GM19043 (cell line): Measurements from ENCODE around the gene ST14.
"Not testable (repeated sequence)": the region's sequence is repeated elsewhere in the genome, so short reads cannot be mapped to it uniquely, and the experiment has no call there.

Experiments
- ATAC-seq: cut with Tn5 transposase; IDR thresholded peaks from one replicate; pipeline ENCODE4 v1.9.1; 2021; ENCODE audit warnings: low read depth; ENCODE audit not compliant: unreplicated experiment

Gene ST14

DNA sequence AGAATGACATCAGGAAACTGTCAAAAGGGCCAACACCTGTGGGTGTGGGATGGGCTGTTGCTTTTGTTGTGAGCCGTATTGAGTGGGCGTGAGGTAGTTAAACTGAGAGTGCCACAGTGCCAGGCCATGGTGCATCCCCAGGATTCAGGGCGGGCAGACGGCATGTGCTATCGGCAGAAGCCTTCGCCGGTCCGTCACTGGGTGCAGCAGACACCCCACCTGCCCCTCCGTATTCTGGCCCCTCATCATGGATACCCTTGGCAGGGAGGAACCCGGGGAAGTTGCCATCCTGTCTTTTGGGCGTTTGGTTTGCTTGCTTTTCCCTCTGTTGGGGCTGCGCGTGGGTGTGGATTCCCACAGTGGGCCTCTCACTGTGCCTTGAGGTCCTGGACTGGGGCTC lies 27.5 kb downstream of the ST14 start:
- no peak for ATAC-seq

DNA sequence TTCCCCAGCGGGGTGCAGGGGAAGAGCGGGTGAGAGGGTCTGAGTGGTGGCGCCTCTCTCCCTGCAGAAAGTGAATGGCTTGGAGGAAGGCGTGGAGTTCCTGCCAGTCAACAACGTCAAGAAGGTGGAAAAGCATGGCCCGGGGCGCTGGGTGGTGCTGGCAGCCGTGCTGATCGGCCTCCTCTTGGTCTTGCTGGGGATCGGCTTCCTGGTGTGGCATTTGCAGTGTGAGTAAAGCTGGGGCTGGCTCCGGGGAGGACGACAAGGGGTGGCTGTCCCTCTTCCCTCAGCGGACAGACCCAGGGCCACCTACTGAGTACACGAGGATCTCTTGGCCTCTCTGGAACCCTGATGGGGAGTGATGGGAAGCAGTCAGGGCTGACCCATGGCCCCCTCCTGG lies 28.5 kb downstream of the ST14 start:
- ATAC-seq = no peak

DNA sequence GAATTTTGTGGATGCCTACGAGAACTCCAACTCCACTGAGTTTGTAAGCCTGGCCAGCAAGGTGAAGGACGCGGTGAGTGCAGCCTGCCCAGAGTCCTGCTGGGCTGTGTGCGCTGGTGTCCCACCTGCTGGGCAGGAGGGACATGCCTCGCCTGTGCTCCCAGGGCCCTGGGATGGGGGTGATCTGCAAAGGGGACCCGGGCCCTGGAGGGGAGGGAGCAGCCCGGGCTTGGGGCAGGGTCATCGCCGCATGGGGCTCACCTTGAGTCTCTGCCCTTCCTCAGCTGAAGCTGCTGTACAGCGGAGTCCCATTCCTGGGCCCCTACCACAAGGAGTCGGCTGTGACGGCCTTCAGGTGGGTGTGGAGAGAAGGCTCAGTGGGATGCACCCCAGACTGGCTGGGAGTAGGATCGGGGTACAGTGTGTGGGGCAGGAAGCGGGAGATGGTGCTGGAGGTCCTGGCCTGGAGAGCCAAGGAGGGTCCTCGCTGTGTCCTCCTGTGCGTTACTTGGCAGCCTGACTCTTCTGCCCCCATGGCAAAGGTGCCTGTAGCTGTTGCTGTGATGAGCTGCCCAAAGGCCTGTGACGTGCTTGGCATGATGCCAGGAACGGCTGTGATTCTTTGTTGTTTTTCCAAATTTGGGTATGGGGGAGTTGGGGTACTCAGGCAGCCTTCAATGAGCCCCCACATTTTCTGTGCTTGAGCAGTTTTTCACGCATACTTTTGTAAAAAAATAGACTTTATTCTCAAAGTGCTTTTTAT lies 29.2 kb downstream of the ST14 start:
- no peak for ATAC-seq

DNA sequence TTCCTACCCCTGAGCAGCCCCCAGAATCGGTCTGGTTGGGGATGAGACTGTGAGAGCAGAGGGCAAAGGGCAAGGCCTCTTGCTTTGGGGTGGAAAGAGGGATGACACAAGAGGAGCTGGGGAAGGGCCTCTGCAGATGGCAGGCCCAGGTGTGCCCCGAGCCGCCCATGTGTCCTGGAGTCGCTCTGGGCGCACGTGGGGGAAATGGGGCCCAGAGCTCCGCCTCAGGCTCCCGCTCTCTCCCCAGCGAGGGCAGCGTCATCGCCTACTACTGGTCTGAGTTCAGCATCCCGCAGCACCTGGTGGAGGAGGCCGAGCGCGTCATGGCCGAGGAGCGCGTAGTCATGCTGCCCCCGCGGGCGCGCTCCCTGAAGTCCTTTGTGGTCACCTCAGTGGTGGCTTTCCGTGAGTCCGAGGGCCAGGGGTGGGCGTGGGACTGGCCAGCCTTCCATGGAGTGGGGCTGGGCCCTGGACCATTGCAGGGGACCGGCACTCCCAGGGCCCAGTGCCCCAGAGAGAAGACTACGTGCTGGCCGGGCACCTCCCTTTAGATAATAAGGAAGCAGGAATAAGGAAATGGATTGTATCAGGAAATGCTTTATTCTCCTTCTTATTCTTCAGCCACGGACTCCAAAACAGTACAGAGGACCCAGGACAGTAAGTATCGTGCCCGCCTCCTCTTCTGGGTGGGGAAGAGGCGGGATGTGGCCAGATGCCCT lies 30.1 kb downstream of the ST14 start:
- ATAC-seq = no peak

DNA sequence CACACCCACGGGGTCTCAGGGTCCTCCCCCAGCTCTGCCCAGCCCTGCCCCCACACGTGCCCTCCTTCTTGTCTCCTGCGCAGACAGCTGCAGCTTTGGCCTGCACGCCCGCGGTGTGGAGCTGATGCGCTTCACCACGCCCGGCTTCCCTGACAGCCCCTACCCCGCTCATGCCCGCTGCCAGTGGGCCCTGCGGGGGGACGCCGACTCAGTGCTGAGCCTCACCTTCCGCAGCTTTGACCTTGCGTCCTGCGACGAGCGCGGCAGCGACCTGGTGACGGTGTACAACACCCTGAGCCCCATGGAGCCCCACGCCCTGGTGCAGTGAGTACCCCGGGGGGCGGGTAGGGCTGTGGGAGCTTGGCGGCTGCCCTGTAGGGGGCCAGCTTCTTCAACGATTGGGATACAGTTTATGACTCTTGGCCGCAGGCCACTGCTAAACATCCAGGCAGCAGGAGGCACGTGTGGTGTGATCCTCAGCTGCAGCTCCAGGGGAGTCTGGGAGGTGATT lies 30.8 kb downstream of the ST14 start:
- ATAC-seq = no peak

DNA sequence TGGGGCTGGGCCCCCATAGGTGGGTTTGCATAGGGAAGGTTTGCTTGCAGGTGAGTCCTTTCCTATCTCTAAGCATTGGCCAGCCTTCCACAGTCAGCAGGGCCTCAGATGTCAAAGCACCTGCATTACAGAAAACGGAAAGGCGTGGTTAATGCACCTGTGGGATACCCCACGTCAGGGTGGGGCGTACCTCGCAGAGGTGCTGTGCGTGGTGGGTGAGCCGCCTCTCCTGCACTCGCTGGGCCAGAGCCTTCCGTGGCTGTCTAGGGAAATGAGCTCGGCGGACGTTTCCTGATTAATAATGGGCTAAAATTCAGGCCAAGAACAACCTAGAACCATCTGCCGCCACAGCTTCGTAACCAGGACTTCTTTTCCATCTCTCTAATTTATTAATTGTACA lies 32.3 kb downstream of the ST14 start:
- ATAC-seq = no peak

DNA sequence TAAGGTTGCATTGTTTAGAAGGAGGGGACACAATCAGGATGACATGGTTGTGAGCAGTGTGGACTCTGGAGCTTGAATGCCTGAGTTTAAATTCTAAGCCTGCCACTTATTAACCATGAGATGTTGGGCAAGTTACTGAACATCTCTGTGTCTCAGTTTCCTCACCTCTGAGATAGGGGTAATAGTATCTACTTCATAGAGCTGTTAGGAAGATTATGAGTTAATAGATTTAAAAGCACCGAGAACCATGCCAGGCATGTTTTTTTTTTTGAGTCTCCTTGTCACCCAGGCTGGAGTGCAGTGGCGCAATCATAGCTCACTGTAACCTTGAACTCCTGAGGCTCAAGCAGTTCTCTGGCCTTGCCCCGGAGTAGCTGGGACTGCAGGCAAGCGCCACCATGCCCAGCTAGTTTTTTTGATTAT lies 33.3 kb downstream of the ST14 start:
- no peak for ATAC-seq

DNA sequence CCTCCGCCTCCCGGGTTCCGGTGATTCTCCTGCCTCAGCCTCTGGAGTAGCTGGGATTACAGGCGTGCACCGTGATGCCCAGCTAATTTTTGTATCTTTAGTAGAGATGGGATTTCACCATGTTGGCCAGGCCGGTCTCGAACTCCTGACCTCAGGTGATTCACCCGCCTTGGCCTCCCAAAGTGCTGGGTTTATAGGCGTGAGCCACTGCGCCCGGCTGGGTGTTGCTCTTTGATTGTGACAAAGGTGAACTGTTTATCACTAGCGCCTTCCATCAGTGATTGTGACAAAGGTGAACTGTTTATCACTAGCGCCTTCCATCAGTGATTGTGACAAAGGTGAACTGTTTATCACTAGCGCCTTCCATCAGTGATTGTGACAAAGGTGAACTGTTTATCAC lies 34.0 kb downstream of the ST14 start:
- ATAC-seq = not testable (repeated sequence)

DNA sequence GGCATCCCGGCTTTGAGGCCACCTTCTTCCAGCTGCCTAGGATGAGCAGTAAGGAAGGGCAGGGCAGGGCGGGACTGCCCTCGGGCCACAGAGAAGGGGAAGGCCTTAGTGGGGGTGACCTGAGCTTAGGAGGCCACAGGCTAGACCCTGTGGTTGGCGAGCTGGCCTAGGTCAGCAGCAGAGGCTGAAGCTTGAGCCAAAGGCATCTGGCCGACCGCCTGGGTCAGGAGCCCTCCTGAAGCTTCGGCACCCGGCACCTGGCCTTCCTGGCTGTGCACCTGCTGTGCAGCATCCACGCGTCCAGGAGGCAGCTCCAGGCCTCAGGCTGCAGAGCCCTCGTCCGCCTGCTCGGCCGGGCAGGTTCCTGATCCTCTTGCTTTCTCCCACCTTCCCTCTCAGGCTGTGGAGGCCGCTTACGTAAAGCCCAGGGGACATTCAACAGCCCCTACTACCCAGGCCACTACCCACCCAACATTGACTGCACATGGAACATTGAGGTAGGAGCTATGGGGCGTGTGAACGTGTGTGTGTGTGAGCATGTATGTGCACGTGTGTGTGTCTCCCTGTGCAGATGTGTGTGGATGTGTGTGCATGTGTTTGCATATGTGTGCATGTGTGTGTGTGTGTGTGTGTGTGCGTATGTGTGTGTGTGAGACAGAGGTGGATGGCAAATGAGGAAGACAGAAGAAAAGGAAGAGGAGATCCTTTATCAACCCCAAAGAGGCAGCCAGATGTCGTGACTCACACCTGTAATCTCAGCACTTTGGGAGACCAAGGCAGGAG lies 34.9 kb downstream of the ST14 start:
- ATAC-seq = no peak

DNA sequence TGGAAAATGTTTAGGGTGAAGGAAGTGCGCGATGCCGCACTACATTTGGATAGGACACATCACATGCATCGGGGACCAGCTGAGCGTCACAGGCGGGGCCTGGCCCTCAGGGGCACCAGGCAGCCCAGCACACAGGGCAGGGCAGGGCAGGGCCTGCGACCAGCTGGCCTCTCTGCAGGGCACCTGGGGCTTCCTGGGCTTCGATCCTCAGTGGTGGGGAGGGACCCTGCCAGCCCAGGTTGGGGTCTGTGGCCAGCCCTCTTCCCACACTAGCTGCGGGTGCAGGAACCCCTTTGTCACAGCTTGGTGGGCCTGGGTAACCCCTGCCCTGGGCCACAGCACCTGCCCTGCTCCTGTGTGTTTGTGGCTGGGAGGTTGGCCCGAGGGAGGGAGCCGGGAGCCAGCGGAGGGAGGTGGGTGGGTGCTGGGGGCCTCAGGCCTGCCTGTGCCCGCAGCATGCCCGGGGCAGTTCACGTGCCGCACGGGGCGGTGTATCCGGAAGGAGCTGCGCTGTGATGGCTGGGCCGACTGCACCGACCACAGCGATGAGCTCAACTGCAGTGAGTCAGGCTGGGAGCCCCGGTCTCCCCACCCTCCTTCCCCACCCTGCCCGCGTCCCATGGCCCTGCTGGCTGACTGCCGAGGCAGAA lies 37.9 kb downstream of the ST14 start:
- no peak for ATAC-seq

DNA sequence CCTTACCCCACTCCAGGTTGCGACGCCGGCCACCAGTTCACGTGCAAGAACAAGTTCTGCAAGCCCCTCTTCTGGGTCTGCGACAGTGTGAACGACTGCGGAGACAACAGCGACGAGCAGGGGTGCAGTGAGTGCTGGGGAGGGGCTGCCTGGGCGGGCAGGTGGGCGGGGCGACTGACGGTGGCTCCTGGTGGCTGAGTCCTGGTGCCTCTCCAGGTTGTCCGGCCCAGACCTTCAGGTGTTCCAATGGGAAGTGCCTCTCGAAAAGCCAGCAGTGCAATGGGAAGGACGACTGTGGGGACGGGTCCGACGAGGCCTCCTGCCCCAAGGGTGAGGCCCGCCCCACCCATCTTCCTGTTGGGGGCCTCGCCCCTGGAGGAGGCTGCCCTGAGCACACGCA lies 38.7 kb downstream of the ST14 start:
- no peak for ATAC-seq

DNA sequence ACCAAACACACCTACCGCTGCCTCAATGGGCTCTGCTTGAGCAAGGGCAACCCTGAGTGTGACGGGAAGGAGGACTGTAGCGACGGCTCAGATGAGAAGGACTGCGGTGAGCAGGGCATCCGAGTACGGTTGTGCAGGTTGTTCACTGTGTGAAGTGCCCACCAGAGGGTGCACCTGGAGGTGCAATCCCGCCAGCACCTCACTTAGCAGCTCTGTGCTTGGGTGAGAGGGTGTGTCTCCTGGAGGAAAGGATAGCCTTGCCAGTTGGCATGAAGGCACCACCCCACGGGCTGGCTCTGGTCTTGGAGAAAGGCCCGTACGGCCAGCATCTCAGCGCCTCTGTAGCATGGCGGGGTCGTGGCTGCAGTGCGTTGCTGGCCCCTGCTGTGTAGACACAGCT lies 39.4 kb downstream of the ST14 start:
- no peak for ATAC-seq

DNA sequence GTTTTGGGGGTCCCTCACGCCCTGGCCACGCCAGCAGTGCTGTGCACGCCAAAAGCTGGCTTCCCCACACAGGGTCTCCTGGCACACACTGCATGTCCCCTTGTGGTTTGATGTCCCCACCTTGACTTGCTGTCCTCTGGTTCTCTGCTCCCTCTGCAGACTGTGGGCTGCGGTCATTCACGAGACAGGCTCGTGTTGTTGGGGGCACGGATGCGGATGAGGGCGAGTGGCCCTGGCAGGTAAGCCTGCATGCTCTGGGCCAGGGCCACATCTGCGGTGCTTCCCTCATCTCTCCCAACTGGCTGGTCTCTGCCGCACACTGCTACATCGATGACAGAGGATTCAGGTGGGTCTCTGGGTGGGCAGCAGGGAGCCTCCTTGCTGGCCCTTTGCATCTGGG lies 40.2 kb downstream of the ST14 start:
- ATAC-seq = no peak

DNA sequence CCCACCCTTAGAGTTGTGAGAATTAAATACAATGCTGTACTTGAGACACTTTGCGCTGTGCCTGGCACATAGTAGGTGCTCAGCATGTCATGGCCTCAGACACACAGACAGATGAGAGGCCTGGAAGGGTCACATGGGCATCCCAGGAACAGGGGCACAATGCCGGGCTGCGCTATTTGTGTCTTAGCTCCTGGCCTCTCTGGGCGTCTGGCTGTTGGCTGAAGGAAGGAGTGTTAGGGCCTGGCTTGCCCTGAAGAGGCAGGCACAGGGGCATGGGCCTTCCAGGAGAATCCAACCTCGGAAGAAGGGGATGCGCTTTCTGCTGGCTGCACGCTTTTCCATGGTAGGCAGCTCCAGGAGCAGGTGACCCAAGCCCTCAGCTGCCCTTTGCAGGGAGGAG lies 41.4 kb downstream of the ST14 start:
- no peak for ATAC-seq

DNA sequence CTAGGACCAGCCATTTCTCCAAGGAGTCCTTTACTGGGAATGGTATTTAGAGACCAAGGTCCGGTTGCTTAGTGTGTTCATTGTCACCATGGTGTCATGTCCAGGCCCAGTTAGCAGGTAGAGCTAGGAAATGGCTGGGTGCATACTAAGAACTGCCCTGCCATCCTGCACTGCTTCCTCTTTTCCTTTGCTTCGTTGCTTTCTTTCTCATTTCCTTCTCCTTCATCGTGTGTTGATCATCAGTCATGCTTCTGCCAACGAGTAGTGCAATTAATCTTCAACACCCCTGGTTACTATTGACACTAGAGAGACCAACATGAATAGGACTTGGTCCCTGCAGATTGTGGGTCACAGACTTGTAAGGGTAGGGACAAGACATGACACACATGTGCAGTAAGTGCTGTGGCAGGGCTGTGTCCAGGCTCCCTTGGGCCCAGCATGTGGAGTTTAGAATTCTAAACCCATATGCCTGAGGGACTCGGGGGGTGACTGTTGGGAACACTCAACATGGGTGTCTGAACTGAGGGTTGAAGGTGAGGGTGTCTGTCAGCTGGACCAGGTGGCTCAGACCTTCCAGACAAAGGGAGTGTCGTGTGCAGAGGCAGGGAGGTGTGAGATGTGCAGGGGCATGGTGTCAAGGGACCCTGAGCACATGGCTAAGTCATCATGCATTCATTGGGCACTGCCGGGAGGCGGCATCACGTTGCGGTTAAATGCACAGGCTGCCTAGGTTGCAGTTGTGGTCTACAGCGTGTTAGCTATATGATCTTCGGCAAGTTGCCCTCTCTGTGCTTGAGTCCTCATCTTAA lies 42.6 kb downstream of the ST14 start:
- no peak for ATAC-seq

DNA sequence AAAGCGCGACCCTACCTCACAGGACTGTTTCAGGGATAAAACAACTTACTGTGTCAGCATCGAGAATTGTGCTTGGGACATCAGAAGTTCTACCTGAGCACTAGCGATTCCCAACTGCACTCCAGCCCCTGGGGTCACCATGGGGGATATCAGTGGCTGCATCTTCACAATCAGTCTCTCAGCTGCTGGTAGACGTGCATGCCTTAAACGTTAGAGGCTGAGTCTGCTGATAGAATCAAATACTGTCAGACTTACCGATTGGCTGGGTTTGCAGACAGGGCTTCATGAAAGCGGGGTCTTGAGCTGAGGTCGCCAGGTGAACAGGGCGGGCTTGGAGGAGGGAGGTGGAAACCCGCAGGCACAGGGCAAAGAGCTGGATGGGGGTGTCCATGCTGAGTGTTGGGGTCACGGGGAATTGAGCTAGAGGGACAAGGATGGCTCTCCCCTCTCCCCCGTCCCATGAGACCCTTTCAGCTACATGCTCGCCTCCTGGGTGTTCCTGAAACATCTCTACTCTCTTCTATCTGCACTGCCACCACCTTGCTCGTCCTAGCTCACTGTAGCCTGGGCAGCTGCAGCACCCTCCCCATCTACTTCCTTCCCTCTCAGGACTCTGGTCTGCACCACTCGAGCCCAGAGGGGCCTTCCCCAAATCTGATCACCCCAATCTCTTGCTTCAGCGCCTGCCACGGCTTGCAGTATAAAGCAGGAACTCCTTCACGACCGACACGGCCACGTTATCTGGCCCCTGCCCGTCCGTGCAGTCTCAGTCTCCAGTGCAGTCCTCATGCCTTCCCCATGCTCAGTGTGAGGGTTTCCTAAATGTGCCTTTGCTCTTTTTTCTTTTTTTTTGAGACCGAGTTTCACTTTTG lies 43.5 kb downstream of the ST14 start:
- no peak for ATAC-seq

DNA sequence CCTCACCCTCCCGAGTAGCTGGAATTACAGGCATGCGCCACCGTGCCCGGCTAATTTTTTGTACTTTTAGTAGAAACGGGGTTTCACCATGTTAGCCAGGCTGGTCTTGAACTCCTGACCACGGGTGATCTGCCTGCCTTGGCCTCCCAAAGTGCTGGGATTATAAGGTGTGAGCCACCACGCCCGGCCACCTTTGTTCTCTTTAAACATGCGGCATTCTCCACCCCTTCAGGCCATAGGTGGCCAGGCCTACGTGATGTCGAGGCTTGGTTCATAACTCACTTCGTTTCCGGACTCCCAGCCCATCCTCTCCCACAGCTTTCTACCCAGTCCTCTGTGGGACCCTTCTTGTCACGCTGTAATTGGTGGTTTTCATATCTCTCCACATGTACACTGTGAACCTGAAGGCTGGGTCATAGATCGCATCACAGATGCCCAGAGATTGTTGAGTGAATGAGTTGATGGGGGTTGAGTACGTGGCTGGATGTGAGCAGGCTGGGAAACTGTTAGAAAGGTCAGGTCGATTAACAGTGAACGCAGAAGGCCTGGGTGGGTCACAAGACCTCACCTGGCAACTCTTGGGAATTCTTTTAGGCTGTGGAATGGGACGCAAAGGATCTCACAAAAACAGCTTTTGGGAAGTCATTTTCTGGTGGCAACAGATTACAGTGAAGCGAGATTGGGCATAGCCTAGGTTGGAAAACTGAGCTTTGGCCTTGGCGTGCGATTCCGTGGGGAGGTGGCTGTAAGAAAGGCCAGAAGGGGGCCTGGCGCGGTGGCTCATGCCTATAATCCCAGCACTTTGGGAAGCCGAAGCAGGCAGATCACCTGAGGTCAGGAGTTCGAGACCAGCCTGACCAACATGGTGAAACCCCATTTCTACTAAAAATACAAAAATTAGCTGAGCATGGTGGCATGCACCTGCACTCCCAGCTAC lies 44.5 kb downstream of the ST14 start:
- no peak for ATAC-seq

DNA sequence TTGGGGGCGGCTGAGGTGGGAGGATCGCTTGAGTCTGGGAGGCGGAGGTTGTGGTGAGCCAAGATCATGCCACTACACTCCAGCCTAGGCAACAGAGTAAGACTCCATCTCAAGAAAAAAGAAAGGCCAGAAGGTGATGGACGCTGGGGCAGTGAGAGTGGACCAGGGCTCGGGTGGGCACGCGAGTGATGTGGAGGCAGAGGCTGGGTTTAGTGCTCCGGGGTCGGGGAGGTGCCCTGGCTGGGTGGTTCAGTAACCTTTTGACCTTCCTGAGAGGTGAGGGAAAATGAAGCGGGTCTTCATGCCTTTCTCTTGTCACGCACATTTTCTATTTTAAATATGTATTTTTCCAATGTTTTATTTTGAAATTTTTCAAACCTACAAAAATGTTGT lies 45.1 kb downstream of the ST14 start:
- ATAC-seq = no peak
